ENCODE measurements around the gene MYLK.

MYLK gene

DNA sequence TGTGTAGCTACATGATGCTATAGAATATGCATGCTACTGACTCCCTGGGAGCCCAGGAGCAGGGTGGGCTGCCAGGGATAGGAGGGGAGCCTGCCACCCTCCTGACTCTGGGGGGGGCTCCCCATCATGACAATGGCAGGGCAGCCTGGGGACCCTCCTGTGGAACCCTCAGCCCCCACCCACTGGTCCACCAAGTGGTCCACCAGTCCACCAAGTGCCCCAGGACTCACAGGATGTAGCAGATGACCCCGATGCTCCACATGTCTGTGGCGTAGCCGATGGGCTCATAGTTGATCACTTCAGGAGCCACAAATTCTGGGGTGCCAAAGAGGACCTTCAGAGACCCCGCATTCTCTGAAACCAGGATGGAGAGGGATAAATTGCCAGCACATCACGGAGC, 246.3 kb downstream of the MYLK start:
- DNase-seq: no peak

DNA sequence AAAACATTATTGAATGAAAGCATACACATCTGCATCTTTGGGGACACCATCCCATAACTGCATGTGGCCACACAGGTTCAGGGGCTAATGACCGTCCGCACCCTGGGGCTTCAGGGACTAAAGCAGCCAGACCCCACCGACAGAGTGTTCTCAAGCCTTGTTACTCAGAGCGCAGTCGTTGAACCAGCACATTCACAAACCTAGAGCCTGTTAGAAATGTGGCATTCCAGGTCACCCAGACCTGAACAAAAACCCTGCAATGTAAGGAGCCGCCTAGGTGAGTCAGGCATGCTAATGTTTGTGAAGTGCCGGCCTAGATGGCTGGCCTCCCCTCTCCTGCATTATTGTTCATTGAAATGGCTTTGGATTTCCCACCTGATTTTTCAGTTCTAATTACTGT, 247.0 kb downstream of the MYLK start:
- DNase-seq: no peak

DNA sequence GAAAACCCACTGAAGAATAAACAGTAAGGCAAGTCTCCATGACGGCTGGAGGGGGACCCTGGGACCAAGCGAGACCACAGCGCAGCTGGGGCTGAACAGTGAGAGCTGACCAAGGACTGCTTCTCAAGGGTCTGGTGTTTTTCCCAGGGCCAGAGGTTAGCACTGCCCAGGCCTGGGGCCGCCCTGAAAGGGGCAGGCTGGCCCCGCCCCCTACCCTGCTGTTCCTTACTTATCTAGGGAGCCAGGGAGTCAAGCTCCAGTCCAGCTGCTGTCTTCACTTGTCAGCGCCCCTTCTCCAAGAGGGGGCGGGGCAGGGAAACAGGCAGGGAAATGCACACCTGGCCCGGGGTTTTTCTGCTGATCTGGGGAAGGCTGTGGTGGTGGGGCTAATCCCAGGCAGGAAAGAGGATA, 247.7 kb downstream of the MYLK start:
- no peak for DNase-seq

DNA sequence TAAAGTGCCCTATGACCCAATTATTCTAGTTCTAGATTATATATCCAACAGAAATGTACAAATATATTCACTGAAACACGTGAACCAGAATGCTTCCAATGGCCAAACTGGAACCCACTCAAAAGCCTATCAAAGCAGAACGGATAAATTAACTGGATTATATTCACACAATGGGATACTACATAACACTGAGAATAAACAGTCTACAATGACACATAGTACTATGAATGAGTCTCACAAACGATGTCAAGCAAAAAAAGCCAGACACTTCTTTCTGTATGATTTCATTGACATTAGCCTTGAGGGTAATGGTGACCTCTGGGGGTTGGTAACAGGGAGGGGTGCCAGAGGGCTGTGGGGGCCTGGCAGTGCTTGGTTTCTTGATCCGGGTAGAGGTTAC, 248.4 kb downstream of the MYLK start:
- no peak for DNase-seq

DNA sequence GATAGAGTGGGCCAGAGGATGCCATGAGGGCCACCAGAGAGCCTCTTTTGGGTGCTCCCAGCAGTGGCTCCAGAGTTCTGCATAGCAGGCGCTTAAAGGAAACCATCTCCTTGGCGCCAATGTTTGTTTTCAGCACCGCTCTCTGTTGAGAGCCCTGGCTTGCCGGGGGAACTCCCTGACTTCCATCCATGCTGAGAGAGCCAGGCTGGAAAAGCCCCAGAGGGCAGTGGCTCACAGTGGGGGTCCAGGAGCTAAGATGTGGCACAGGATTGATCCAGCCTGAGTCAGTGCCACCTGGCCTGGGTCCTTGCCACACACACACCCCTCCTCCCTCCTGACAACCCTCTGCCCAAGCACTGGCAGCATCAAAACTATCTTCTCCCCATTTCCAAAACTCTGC, 248.9 kb downstream of the MYLK start:
- DNase-seq: no peak

DNA sequence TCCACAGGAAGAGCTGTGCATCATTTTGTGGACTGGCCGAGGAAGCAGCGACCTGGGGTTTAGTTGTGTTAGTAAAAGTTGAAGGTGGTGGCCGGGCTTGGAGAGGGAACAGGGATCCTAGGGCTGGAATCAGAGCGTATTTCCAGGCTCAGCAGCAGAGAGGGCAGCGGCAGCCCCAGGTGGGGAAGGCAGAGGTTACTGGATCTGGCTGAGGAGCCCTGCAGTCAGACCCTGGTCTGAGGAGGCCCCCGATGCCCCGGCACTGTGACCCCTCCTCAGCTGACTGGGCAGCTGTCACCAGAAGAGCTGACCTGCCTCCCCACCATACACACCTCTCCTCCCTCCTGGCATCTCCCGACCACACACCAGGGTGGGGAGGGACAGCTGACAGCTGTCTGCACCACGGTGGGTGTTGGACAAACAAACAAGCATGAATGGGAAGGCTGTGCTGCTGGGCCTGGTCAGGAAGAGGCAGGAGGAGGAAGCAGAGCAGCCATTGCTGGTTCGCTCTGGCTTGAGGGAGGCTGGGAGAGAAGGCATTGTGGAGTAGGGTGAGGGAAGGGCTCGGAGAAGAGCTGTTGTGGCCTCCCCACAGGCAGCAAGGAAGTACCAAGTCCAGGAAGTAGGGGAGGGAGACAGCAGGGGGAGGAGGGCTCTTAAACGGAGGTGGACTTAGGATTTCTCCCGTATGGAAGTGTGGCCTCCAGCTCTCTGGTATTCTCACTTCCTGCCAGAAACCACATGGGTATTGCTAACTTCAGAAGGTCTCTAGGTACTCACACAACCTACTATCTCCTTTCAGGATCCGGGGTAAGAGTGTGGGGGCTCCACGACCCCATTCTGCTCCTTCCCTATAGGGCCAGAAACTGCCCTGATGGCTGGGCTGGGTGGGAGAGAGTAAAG, 249.7 kb downstream of the MYLK start:
- no peak for DNase-seq

DNA sequence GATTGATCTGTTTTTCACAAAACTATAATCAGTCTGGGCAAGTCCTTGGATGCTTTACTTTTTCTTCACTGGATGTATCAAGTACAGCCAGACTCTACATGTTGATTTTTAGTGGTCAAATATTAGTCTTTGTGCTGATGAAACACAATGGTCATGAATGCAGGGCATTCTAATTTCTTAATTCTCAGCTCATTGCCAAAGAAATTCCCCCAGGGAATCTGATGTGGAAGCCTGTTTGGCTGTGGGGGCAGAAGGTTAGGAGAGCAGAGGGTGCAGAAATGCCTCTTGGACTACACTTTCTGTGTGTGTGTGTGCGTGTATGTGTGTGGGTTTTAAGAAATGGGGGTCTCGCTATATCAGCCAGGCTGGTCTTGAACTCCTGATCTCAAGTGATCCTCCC, 250.6 kb downstream of the MYLK start:
- no peak for DNase-seq

DNA sequence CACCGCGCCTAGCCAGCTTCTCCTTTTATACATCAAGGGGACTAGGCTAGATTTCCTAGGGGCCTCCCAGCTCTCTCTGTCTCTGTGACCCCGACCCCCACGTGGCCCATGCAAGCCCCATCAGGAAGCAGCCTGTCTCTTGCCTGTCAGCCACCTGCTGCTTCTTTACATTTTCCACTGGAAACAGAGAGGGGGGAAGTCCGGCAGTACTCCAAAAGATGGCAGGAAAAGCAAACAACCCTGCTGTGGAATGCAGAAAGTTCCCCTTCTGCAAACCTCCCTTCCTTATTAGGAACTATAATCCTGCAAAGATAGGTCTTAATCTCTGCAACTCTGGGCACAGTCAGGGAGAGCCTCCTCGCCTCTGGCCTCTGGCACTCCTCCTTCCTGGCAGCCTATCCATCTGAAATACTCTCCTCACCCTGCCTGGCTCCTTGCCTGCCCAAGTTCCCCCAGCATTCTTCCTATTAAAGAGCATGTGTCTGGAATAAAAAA, 251.9 kb downstream of the MYLK start:
- DNase-seq: no peak

DNA sequence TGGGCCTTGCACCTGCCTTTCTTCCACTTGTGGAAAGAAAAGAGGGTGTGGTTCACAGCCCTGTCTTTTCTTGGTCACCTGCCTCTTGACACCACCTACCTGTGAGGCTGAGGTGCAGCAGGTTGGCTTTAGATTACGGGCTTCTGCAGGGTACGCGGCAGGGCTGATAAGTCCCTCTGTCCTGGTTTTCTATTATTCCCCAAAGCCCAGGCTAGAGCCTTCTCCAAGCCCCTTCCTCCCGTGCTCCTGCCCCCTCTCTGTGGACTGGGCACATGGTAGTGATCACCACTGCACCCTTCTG, 254.4 kb downstream of the MYLK start:
- DNase-seq: peak; percentile 21

DNA sequence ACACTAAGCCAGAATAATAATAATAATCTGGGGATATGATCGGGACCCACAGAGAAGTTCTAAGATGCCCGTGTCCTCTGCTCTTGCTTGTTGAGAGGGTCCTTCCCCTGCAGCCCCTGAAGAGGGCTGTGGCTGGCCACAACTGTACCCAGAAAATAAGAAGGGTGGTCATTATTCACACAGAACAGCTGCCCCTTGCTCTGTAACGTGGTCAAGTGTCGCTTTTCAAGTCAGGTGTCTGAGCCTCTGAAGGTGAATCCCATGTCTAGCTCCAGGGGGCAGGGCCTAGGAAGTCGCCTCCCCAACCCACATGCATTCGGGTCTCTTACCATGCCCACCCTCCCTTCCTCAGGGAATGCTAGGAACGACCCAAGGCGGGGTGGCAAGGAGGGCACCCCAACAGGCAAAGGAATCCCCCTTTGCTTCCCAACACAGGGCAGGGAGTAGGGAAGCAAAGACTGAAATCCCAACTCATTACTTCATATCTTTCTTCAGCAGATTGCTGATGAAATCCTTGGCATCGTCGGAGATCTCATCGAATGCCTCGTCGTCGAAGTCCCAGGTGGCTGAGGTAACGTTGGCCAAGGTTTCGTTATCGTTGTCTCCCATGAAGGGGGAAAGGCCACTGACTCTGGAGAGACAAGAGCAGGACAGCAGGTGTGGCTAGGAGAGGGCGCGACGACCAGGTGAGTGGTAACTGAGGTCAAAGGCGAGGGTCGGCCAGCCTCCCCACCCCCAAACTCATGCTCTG, 255.0 kb downstream of the MYLK start:
- DNase-seq: no peak

DNA sequence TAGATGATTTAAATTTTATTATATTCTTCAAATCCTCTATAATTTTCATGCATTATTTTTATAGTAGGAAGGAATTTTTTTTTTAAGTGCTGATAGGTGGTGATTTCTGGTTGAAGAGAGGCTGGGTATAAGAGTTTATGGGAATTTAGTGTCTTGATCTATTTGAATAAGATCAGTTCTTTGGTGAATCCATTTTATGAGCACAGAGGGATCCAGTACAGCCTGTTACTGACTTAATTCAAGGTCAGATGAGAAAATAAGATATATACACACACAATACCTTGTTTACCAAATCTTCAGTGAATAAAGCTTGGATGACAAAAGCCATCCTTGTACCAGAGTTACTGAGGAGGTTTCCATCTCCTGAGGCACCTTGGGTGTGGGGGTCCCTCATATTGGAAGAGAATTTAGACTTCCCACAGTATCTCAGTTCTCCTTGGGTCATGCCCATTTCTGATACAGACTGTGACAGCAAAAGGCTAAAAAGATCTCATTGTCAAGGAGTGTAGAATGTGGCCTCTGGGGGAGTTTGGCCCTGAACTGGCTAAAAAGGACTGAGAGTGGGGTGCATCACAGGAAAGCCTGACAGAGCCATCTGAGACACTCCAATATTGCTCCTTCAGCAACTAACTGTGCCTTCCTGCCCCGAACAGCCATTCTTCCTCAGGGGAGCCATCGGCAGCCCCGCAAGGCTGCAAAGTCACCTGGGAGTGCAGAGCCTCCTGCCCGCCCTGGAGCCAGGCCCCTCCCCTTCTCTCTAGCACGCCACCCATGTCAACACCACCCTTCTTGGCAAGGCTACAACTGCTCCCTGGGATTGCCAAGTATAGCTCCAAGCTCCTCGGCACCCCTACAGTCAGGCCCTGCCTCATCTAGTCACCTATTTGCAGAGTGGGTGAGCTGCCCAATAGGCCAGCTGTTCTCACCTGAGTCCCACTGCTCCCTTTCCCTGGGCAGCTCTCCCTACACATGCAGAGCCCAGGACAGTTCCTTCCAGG, 256.2 kb downstream of the MYLK start:
- DNase-seq: peak; percentile 43

DNA sequence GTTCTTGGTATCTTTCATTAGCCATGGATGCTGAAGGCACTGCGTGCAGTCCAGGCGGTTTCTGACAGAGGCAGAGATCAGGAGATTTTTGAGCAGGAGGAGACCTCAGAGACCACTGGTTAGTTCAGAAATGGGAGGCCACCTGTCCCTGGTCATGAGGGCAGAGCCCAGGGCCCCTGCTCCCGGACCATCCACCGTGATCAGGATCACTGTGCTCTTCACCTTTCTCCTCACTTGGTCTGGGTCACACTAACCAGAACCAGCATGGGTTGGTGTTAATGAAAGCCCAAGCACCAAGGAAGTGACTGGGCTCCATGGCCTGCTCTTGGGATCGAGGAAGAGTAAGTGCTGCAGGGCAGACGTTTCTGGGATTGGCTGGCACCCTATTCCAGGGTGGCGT, 257.3 kb downstream of the MYLK start:
- no peak for DNase-seq

DNA sequence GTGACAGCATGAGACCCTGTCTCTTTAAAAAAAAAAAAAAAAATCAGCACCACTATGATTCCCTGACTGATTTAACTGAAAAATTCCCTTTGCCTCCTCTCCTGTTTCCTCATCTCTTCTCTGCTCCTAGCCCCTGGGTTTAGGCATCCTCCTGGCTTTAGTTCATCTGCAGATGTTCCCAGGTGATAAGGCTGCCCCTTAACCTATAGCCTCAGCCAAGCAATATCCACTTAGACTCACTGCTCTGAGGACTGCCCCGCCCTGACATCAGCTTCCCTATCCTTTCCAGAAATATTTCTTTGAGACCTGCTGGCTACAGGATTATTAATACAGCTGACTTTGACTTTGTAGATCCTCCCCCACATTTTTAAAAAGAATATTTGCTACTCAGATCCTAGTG, 259.8 kb downstream of the MYLK start:
- DNase-seq: no peak

DNA sequence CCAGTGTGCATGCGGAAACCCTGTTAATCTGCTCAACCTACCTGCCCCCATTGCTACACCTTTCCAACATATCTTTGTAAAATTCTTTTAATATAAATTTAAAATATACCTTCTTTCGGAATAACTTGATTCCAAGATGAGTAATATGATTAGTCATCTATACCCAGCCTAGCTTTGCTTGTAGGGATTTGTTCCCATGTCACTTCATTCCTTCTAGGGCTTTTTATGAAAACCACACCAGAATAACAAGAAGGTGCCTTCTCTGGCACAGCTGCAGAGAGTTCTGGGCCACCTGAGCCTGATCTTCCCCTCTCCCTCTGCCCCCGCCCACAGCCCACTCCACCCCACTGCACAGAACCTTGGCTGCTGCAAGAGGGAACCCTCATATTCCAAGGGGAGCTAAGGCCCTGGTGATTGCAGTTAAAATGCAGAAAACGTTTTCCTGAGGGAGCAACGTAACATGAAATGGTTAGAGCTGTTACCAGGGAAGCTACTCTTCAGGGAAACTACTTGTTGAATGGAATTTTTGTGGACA, 260.7 kb downstream of the MYLK start:
- DNase-seq: no peak

DNA sequence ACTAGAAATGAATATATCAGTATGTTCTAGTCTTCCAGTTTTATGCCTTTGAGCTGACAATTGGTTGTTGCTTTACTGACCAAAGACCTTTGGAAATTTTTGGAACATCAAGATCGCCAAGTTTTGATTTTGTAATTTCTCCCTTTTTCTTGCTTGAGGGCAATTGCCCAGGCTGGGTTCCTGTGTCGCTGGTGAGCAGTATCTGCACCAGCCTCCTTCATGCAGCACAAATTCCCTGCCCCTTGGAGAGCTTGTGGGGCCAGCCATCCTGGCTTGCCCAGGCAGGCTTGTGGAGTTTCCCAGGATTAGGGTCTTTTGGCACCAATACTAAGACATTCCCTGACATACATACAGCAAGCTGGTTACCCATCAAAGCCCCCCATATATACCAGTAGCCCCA, 261.4 kb downstream of the MYLK start:
- no peak for DNase-seq

DNA sequence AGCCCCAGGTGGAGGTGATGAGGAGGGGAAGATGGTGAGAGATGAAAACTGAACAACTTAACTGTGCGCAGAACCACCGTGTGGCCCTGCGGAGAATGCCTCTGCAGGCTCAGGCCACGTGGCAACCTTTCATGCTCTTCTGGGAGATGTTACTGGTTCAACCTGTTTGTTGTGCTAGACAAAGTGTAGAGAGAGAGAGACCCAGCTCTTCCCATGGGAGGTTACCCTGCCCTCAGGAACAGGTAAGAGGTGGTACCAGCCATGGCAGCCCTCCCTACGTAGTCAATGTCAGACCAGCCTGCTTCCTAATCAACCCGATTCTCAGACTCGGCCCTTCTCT, 262.3 kb downstream of the MYLK start:
- DNase-seq: no peak

DNA sequence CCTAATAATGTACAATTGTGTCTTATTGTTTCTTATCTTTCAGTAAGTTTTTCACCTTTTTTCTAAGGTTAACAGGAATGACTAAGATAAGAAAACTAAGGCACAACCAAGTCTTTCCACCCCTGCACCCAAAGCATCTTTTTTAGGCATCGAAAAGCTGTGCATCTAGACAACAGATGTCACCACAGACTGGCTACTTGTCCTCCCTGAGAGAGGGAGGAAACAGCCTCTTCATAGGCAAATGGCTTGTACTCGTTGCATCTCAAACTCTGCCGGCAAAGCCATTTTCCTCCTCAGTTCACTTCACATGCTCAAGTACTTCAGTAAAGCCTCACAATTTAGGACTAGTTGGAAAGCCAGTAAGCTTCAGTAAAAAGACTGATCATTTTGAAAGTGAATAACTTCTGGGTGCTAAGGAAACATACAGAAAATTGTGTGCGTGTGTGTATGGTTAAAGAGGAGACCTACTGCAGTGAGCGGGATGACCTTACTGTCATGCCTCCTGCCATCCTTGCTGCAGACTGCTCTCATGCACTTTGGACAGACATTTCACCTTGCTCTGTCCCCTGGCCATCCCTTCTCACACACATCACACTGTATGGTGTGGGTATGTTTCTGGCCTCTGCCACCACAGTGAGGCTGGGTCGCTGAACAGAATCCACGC, 262.8 kb downstream of the MYLK start:
- DNase-seq: no peak

DNA sequence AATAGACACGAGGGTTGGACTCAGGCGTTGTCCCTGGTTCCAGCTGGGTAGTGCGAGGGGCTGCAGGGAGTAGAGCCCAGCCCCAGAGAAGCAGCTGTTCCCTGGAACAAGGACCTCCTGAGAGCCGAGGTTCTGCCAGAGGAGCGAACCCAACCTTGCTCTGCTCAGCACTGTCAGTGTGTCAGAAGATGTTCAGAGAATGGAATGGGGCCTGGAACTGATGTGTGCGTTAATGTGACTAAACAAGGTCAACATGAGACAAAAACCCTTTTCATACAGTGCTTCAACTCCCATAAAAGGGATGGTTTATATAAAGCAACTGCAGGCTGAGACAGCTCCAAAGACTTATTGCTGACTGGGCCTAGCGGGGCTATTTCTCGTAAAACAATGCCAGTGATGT, 263.8 kb downstream of the MYLK start:
- DNase-seq: no peak

DNA sequence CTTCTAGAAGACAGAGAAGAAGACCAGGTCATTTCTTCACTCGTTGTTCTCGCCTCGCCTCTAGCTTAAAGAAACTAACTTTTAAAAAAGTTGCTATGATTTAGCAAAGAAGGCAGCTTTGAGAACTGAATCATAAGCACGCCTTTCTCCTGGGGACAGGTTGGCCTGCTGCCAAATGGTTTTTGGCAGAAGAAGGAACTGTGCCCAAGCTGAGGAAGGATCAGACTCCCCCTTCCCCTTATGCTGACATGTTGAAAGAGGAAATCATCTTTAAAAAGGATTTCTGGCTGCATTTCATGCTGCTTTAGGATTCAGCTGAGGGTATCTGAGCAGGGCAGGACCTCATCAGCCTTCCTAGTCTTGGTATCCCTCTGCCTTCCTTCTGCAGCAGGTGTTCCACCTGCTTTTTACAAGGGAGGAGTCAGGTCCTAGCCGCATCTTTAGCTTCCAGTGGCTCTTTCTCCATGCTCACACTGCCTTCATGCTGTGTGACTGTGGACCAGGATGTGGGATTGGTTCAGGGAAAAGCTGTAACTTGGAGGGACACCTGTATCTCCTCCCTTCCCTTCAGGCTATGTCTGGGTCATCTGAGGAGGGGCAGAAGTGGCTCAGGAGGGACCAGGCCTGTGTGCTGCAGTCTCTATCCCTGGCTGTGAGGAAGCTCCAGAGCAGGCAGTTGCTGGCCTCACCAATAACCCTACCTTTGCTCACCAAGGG, 265.2 kb downstream of the MYLK start:
- DNase-seq: no peak

DNA sequence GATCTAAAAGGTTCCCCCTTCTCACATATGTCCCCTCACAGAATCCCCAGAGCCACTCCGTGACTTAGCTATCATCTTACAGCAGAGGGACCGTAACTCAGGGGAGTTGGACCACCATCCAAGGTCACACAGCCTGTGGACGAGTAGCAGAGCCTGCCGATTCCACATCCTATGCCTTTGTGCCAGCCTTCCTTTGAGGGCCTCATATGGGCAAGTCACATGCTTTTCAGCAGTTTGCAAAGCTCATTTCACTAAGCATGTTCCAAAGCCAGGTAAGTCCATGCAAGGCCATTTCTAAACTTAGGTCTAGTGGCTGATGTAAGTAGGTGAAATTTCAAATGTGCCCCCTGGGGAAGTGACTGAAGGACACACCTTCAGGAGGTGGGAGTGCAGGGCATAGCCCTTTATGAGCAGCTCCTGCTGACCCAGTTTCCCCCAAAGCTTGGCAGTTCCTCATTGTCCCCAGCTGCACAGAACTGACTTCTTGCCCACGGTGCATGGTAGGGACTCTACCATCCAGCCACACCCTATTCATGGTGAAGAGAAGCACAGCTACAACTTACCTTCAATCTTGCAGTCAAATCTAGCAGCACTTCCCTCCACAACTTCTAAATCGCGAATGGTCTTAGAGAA, 265.9 kb downstream of the MYLK start:
- no peak for DNase-seq

DNA sequence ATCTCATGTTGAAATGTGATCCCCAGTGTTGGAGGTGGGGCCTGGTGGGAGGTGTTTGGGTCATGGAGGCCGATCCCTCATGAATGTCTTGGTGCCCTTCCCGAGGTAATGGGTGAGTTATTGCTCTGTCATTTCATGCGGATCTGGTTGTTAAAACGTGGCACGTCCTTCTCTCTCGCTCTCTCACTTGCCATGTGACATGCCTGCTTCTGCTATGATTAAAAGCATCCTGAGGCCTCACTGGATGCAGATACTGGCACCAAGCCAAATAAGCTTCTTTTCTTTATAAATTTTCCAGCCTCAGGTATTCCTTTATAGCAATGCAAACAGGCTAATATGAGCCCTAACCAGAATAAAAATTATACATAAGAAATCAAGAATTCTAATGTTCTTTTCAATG, 267.5 kb downstream of the MYLK start:
- no peak for DNase-seq
